ENCODE data around the gene CASR.

Gene CASR

GRCh38 chr3:122305818-122306621 lies 122.6 kb downstream of the CASR start:
- DNase-seq (ENCODE audit: low read depth, low spot score) = peak; percentile 30

DNA sequence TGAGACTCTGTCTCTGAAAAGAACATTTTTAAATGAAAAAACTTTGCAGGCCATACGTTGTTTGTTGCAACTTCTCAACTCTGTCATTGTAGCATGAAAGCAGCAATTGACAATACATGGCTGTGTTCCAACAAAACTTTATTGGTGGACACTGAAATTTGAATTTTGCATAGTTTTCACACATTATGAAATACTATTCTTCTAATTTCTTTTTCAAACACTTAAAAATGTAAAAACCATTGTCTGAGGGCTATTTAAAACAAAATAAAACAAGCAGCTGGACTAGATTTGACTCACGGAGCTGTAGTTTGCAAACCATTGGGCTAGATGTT lies 123.1 kb downstream of the CASR start:
- no peak for DNase-seq (ENCODE audit: low read depth, low spot score)

DNA sequence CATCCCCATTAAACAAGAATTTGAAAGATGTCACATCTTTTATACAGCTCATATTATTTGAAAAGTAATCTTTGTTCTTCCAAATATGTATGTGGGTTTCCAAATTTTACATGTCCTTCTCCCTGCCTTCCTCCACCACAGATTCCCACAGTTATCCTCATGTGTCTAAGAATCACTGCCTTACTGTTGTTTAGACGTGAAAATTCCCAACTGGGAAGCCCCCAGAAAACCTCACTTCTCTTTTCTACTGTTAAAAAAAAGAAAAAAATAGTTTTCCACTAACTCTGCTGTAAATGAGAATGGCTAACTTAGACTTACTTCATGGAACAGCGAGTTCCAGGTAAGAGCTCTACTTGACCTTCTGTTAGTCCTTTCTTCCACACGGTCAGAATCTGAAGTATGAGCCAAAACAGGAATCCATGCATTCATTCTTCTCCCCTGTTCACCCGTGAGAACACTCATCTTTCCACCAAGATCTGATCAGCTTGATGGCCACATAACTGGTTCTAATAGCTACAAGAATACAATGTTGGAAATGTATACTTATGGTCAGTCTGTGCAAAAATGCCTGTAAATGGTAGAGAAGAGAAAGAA lies 123.7 kb downstream of the CASR start:
- DNase-seq (ENCODE audit: low read depth, low spot score) = no peak

DNA sequence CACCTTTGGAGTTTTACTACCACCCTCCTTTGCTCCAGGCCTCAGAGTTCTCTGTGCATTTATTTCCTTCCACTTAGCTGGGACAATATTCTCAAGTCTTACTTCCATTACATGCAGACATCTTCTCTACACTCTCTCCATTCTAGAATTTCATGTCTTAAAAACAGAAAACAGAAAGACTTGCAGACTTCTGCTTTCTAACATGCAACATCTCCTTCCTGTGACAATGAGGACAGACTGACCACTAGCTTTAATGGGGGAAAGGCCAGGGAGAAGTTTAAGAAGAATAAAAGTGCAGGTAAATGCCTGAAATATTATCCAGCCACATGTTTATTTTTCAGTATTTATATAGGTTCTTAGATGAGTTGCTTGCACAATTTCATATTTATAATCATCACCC lies 124.5 kb downstream of the CASR start:
- no peak for DNase-seq (ENCODE audit: low read depth, low spot score)

GRCh38 chr3:122310361-122310760 lies 126.9 kb downstream of the CASR start:
- DNase-seq (ENCODE audit: low read depth, low spot score) = no peak

DNA sequence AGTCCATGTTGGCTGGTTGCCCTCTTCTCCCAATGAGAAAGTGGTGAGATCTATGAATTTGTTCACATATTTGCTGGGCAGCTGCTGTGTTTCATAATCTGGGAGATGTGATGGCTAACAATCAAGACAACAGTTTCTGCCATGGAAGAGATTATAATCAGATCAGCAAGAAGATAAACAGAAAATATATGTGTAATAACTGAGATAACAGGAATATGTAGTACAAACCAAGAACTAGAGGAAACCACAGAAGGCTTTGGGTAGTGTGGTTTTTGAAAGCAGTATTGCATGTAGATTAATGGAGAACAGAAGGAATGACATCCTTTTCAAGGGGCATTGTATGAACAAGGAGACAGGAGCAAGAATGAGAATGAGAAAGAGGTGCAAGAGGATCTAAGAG lies 129.4 kb downstream of the CASR start:
- DNase-seq (ENCODE audit: low read depth, low spot score) = no peak

GRCh38 chr3:122313281-122313680 lies 129.8 kb downstream of the CASR start:
- no peak for DNase-seq (ENCODE audit: low read depth, low spot score)

GRCh38 chr3:122314228-122314876 lies 130.9 kb downstream of the CASR start:
- DNase-seq (ENCODE audit: low read depth, low spot score) = no peak

DNA sequence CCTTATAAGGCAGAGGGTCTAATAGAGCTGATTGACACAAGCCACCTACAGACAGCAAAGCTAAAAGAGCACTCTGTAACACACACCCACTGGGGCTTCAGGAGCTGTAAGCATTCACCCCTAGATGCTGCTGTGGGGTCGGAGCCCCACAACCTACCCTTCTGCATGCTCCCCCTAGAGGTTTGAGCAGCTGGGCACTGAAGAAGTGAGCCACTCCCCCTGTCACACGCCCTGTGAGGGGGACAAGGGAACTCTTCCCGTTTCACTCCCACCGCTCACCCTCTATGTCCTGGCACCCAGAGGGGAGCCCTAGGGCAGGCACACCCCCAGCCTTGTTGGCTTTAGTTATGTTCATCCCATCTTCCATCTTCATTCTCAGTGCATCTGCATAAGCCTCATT lies 132.2 kb downstream of the CASR start:
- DNase-seq (ENCODE audit: low read depth, low spot score) = peak; percentile 5

GRCh38 chr3:122316368-122316767 lies 132.9 kb downstream of the CASR start:
- DNase-seq (ENCODE audit: low read depth, low spot score) = no peak

- DNase-seq (ENCODE audit: low read depth, low spot score) = no peak
Observed at GRCh38 chr3:122318620-122319019, 135.2 kb downstream of the CASR start.

- no peak for DNase-seq (ENCODE audit: low read depth, low spot score)
Observed at GRCh38 chr3:122322095-122323075, 138.9 kb downstream of the CASR start.

GRCh38 chr3:122324871-122325323 lies 141.4 kb downstream of the CASR start, which contains the start of gene CSTA:
Gene CSTA, plus strand, starts transcription at chr3:122325248. Its CDS starts 45 bp downstream, at chr3:122325293.
- no peak for DNase-seq (ENCODE audit: low read depth, low spot score)

DNA sequence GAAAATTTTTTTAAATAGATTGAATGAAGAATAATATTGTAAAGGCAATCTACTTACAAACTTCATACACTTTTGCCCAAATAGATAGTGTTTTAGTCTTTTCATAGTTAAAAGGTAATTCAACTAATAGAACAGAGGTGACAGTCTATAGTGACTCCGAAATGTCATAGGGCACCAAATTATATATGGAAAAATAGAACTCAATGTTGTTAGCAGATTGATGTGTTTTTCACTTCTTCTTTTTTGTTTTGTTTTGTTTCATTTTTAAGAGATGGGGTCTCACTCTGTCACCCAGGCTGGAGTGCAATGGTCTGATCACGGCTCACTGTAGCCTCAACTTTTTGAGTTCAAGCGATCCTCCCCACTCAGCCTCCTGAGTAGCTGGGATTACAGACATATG lies 142.3 kb downstream of the CASR start:
- DNase-seq (ENCODE audit: low read depth, low spot score) = no peak

- DNase-seq (ENCODE audit: low read depth, low spot score) = no peak
Observed at GRCh38 chr3:122331886-122332285, 148.4 kb downstream of the CASR start.

DNA sequence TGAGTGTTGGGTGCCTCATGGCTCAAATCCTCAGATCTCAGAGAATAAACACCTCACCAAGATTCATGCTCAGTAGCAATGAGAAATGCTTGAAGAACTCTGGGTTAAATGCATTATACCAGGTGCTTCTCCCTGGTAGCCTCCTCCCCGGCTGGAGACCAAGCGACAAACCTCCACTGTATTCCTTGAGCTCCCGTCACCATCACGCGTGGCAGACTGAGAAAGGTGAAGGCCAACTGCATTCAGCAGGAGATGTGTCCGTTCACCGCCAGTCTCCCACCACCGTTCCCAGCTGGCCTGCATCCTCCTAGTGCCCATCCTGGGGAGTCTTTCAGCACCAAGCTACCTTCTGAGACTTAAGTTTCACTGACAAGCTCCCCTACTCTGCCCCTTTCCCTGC lies 149.1 kb downstream of the CASR start:
- DNase-seq (ENCODE audit: low read depth, low spot score) = no peak
